OCI-LY7 (cell line): ENCODE measurements around the gene INSRR. TPM values are rescaled to one million over a fixed set of nuclear protein-coding genes. Genes with fewer than 3 reads are reported as not detected.

Source experiments
- BruUV-seq: library from RNA; stranded (reverse); fragments of 400-500 nt; replicated peaks from 2 replicates; lab custom pipeline; 2021; lab: Mats Ljungman, UMichigan
- CTCF ChIA-PET: fragments of 300-600 bp; sonication (Branson Sonifier 250); formaldehyde crosslinking; loops from one replicate; lab custom pipeline; 2022; ENCODE audit warnings: antibody characterized with exemption; ENCODE audit not compliant: unreplicated experiment; lab: Charles Lee
- POLR2A ChIA-PET: fragments of 300-600 bp; sonication (Branson Sonifier 250); formaldehyde crosslinking; loops from one replicate; lab custom pipeline; 2022; ENCODE audit warnings: antibody characterized with exemption; lab: Charles Lee
- DNase-seq: peaks from one replicate; pipeline ENCODE4 v3.0.0-alpha.2; 2015; ENCODE audit warnings: low spot score
- H2AFZ ChIP-seq: fragments of 200-600 bp; sonication (generic), shearing (Covaris generic); 2 replicates; pipeline ENCODE4 v1.6.1; 2014; ENCODE audit warnings: mild to moderate bottlenecking, antibody characterized with exemption, low read length, moderate library complexity
- H3K27ac ChIP-seq: fragments of 200-600 bp; sonication (generic); 2 replicates; pipeline ENCODE4 v1.5.1; 2014; ENCODE audit warnings: mixed run types, low read depth, mild to moderate bottlenecking, moderate library complexity, low read length, inconsistent platforms; ENCODE audit not compliant: poor library complexity, severe bottlenecking
- H3K36me3 ChIP-seq: fragments of 200-600 bp; sonication (generic); 2 replicates; pipeline ENCODE4 v1.6.1; 2014; ENCODE audit warnings: mild to moderate bottlenecking, antibody characterized with exemption, low read length, moderate library complexity, mixed read lengths; ENCODE audit not compliant: insufficient read depth
- H3K4me1 ChIP-seq: fragments of 200-600 bp; sonication (generic); 2 replicates; pipeline ENCODE4 v1.5.1; 2014; ENCODE audit warnings: mild to moderate bottlenecking, low read length; ENCODE audit not compliant: insufficient read depth, poor library complexity, severe bottlenecking
- H3K4me2 ChIP-seq: fragments of 200-600 bp; sonication (generic); 2 replicates; pipeline ENCODE4 v1.6.1; 2014; ENCODE audit warnings: mild to moderate bottlenecking, low read length
- H3K4me3 ChIP-seq: fragments of 200-600 bp; sonication (generic); 2 replicates; pipeline ENCODE4 v1.5.1; 2014; ENCODE audit warnings: mild to moderate bottlenecking, low read depth, low read length; ENCODE audit not compliant: poor library complexity, severe bottlenecking
- H3K79me2 ChIP-seq: fragments of 200-600 bp; sonication (generic); 2 replicates; pipeline ENCODE4 v1.6.1; 2016; ENCODE audit warnings: low read depth, mild to moderate bottlenecking, low read length, moderate library complexity, mixed read lengths; ENCODE audit not compliant: insufficient read depth
- H3K9me2 ChIP-seq: fragments of 200-600 bp; sonication (generic); 2 replicates; pipeline ENCODE4 v1.6.1; 2016; ENCODE audit warnings: mild to moderate bottlenecking, low read length, mixed read lengths; ENCODE audit not compliant: insufficient read depth
- H3K9me3 ChIP-seq: fragments of 200-600 bp; sonication (generic); 2 replicates; pipeline ENCODE4 v1.6.1; 2014; ENCODE audit warnings: mild to moderate bottlenecking, mixed run types, low read length, mixed read lengths
- H4K20me1 ChIP-seq: fragments of 200-600 bp; sonication (generic); 2 replicates; pipeline ENCODE4 v1.6.1; 2014; ENCODE audit warnings: mild to moderate bottlenecking, antibody characterized with exemption, low read length, moderate library complexity, mixed read lengths; ENCODE audit not compliant: insufficient read depth
- EZH2phosphoT487 ChIP-seq: fragments of 200-600 bp; sonication (generic); IDR thresholded peaks from 2 replicates; pipeline ENCODE4 v1.6.1; 2018; ENCODE audit warnings: low read depth, borderline replicate concordance, mild to moderate bottlenecking, mixed run types, antibody characterized with exemption, low read length, moderate library complexity, mixed read lengths
- intact Hi-C: fragments of 100-400 bp; cut with micrococcal nuclease; formaldehyde crosslinking; loops from one replicate; pipeline ENCODE4 v1.10.0; 2022; ENCODE audit not compliant: unreplicated experiment
- total RNA-seq, 2 experiments: library from RNA; depleted of rRNA in 1 of 2; stranded (reverse); fragments of >200 nt in 1 of 2; shearing (Covaris generic) in 1 of 2; gene quantifications; 2 replicates each; pipeline ENCODE4 v1.2.3, GENCODE V29; 2014 to 2022
- TF ChIP-seq, protein P1 (sequence below): fragments of 200-600 bp; sonication (generic); conservative IDR thresholded peaks from 2 replicates; pipeline ENCODE4 v1.5.1; 2014; ENCODE audit warnings: mild to moderate bottlenecking, antibody characterized with exemption, low read length, moderate library complexity, mixed read lengths

INSRR gene
- total RNA-seq, 2 experiments from 2014 or later = not detected

DNA sequence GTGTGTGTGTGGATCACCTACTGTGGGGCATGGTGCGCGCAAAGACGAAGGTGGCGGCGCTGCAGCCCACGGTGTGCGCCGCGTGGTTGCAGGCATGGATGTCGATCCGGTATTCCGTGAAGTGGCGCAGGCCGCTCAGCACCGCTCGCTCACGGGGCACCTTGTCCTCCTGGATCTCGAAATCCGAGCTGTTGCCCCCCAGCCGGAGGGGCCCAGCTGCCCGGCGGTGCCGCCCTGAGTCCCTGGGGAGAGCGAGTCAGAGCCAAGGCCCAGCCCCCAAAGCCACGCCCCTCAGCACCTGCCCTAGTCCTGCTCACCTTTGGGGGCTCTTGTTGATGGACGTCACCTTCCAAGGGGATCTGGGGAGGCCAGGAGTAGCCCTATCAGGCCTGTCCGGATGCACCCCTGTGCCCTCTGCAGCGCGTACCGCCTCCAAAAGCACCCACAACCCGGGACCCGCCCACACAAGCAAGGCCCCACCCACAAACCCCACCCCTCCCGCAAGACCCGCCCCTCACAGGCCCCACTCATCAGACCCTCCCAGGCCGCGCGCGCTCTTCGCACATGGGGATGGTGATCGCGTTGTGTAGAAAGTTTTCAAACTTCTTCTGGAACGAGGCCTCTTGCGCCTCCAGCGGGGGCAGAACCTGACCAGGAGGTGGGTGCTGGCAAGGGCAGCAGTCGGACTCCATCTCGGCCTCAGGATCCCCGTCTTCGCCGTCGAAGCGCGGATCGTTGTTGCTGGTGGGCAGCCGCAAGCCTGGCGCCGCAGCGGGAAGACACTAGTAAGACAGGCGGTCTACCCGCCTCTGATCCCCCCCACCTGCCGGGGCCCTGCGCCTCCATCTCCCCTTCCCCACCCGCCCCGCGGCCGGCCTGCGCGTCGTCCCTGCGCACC lies 13.6 kb downstream of the INSRR start:
- H3K4me3 ChIP-seq = no peak overlapping the region
- H3K79me2 ChIP-seq = no peaks in the 10 kb centered on the region
- intact Hi-C loops = no loop called here
- no peaks in the 10 kb centered on the region for H4K20me1 ChIP-seq
- no peak for DNase-seq
- H3K36me3 ChIP-seq = no peaks in the 10 kb centered on the region
- H3K9me3 ChIP-seq = no peaks in the 10 kb centered on the region
- ChIA-PET POLR2A (no interaction called here), CTCF (no interaction called here)
- H3K4me2 ChIP-seq = no peak overlapping the region
- H3K4me1 ChIP-seq = no peaks in the 10 kb centered on the region
- H3K9me2 ChIP-seq = no peaks in the 10 kb centered on the region
- no TSS peak for BruUV-seq
- H3K27ac ChIP-seq = no peak overlapping the region
- no peak overlapping the region for H2AFZ ChIP-seq
- TF ChIP-seq, protein P1, sequence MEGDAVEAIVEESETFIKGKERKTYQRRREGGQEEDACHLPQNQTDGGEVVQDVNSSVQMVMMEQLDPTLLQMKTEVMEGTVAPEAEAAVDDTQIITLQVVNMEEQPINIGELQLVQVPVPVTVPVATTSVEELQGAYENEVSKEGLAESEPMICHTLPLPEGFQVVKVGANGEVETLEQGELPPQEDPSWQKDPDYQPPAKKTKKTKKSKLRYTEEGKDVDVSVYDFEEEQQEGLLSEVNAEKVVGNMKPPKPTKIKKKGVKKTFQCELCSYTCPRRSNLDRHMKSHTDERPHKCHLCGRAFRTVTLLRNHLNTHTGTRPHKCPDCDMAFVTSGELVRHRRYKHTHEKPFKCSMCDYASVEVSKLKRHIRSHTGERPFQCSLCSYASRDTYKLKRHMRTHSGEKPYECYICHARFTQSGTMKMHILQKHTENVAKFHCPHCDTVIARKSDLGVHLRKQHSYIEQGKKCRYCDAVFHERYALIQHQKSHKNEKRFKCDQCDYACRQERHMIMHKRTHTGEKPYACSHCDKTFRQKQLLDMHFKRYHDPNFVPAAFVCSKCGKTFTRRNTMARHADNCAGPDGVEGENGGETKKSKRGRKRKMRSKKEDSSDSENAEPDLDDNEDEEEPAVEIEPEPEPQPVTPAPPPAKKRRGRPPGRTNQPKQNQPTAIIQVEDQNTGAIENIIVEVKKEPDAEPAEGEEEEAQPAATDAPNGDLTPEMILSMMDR = no peak
- TF ChIP-seq EZH2phosphoT487 = no peak

DNA sequence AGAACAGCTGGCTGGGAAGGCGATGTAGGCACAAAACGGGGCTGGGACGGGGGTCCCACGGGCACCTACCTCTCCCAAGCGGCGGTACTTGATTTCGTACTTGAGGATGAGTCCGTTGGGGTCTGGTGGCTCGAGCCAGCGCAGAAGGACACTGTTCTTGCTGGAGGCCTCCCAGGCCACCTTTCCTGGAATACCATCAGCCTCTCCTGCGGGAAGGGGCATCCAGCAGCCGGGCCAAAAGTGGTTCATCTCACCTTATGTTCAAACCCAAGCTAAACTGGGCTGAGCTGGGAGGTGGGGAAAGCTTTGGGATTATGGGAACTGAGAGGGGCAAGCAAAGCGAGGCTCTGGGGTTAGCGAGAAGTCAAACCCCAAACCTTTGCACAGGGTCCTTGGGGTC lies 14.3 kb downstream of the INSRR start:
- H3K79me2 ChIP-seq = no peaks in the 10 kb centered on the region
- no peaks in the 10 kb centered on the region for H3K4me1 ChIP-seq
- no peaks in the 10 kb centered on the region for H3K36me3 ChIP-seq
- H3K27ac ChIP-seq = no peak overlapping the region
- H3K4me2 ChIP-seq = no peak overlapping the region
- intact Hi-C loops = no loop called here
- no peaks in the 10 kb centered on the region; the same call in 1 of the 2 replicates for H4K20me1 ChIP-seq
- no peaks in the 10 kb centered on the region for H3K9me3 ChIP-seq
- no peaks in the 10 kb centered on the region for H3K9me2 ChIP-seq
- POLR2A ChIA-PET = no interaction called here
- DNase-seq = no peak
- no peak for TF ChIP-seq EZH2phosphoT487
- TF ChIP-seq, protein P1 = no peak
- H2AFZ ChIP-seq = no peak overlapping the region
- no TSS peak for BruUV-seq
- CTCF ChIA-PET = no interaction called here
- H3K4me3 ChIP-seq = no peak overlapping the region

DNA sequence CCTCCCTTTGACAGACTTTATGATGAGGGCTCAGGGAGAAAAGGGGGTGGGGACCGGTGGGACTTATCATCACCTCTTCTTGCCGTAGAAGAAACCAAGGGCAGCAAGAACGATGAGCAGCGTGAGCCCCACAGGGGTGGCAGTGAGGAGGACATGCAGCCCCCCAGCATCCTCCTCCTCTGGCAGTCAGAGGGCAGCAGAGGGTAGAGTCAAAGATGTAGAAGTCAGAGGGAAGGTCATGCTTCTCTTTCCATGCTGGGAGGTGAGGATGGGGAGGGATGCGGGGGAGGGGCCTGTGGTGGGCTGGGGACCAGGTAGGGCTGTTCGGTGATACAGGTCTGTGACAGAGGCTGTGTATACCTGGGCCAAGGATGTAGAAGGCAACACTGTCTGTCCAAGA lies 14.8 kb downstream of the INSRR start:
- intact Hi-C loops = no loop called here

More for the DNA sequence above, 14.8 kb downstream of the INSRR start:
- no peak for DNase-seq
- Histone ChIP-seq H2AFZ (no peak overlapping the region), H3K4me1 (no peaks in the 10 kb centered on the region), H3K79me2 (no peaks in the 10 kb centered on the region), H3K27ac (no peak overlapping the region), H3K9me3 (no peaks in the 10 kb centered on the region), H3K4me2 (no peak overlapping the region), H3K9me2 (no peaks in the 10 kb centered on the region), H3K36me3 (no peaks in the 10 kb centered on the region), H4K20me1 (no peaks in the 10 kb centered on the region; the same call in 1 of the 2 replicates), H3K4me3 (no peak overlapping the region)
- CTCF ChIA-PET = no interaction called here
- POLR2A ChIA-PET = no interaction called here
- no TSS peak for BruUV-seq
- TF ChIP-seq, protein P1 = no peak
- TF ChIP-seq EZH2phosphoT487 = no peak
